ENCODE results near the gene PXYLP1. TPM values are rescaled to one million over a fixed set of nuclear protein-coding genes. Genes with fewer than 3 reads are reported as not detected.

Gene PXYLP1, protein sequence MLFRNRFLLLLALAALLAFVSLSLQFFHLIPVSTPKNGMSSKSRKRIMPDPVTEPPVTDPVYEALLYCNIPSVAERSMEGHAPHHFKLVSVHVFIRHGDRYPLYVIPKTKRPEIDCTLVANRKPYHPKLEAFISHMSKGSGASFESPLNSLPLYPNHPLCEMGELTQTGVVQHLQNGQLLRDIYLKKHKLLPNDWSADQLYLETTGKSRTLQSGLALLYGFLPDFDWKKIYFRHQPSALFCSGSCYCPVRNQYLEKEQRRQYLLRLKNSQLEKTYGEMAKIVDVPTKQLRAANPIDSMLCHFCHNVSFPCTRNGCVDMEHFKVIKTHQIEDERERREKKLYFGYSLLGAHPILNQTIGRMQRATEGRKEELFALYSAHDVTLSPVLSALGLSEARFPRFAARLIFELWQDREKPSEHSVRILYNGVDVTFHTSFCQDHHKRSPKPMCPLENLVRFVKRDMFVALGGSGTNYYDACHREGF
- 10 to 100 TPM; 18.5 to 29.7 (median 26.4) TPM for total RNA-seq

DNA sequence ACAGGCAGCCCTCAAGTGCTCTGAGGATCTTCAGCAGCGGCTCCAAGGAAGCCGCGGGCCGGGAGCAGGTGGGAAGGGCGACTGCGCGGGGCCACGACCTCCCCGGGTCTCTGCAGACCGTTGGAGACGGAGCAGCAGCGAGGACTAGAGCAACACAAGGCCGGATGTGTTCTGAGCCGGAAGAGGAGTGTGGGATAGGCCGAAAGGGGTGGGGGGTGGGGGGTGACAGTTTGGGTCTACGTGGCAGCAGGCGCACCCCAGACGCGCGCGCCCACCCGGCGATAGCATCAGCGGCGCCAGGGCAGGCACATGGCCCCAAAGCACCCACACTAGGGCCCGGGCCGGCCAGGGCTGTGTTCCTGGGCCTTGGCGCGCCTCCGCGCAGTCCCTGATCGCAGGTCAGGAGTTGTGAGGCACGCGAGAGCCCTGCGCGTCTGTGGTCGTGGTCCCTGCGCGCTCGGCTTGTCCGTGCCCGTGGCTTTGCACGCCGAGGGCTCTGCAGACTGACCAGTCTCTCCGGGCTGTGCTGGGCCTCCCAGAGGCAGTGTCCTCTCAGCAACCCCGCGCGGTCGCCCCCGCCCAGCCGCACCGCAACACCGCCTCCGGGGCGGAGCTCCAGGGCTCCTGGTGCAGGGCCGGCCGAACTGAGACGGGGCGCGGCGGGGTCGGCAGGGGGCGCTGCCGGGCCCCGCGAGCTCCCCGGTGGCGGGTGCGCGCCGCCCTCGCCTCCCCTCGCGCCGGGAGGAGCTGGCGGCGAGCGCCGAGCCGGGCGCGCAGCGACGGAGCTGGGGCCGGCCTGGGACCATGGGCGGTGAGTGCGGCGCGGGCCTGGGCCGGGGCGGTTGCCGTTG lies at the start of gene PXYLP1:
Gene PXYLP1 (plus strand): TSS at position 725 of the 851 bp plus-strand sequence. CDS start 28,351 bp downstream, outside the sequence.
- TF ChIP-seq, protein P1, sequence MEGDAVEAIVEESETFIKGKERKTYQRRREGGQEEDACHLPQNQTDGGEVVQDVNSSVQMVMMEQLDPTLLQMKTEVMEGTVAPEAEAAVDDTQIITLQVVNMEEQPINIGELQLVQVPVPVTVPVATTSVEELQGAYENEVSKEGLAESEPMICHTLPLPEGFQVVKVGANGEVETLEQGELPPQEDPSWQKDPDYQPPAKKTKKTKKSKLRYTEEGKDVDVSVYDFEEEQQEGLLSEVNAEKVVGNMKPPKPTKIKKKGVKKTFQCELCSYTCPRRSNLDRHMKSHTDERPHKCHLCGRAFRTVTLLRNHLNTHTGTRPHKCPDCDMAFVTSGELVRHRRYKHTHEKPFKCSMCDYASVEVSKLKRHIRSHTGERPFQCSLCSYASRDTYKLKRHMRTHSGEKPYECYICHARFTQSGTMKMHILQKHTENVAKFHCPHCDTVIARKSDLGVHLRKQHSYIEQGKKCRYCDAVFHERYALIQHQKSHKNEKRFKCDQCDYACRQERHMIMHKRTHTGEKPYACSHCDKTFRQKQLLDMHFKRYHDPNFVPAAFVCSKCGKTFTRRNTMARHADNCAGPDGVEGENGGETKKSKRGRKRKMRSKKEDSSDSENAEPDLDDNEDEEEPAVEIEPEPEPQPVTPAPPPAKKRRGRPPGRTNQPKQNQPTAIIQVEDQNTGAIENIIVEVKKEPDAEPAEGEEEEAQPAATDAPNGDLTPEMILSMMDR (IDR thresholded peaks at IDR 0.05), result peak; percentile 34 to 97 (median 88)
- peak; percentile 49 to 67 for TF ChIP-seq POLR2A (IDR thresholded peaks at IDR 0.05)

DNA sequence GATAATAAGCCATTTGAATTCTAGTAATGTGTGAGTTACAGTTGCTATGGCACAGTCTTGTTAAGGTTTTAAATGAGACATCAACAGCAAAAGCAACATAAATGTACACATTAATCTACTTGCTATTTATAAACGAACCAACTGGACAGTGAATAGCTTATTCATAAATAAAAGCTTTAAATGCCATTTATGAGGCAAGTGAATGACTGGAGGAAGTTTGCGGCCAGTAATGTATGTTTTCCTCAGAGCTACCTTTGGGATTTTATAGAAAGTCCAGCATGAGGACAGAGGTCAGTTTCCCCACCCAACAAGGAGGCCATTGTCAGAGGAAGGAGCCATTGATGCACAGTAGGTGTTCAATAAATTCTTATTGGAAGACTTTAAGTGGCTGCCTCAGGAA lies 48.0 kb upstream of the PXYLP1 start:
- no peaks in the 10 kb centered on the region for H3K9me3 ChIP-seq

More for the DNA sequence above, at the start of gene PXYLP1:
- peak; percentile 92 to 95 for DNase-seq
- Histone ChIP-seq H3K9me3 (no peaks in the 10 kb centered on the region), H3K36me3 (no peaks in the 10 kb centered on the region), H3K27ac (peak within 1 kb of the TSS; percentile 81 to 92), H3K4me1 (no peaks in the 10 kb centered on the region), H3K4me3 (peak within 1 kb of the TSS; percentile 68 to 77), H3K27me3 (no peaks in the 10 kb centered on the region)
- intact Hi-C loops (cut with DNase I; ENCODE audit: low total_unique reads), result loop anchor here (5.0 kb wide), 1 partner anchor 76 kb away; no protein-coding TSS in a partner anchor

DNA sequence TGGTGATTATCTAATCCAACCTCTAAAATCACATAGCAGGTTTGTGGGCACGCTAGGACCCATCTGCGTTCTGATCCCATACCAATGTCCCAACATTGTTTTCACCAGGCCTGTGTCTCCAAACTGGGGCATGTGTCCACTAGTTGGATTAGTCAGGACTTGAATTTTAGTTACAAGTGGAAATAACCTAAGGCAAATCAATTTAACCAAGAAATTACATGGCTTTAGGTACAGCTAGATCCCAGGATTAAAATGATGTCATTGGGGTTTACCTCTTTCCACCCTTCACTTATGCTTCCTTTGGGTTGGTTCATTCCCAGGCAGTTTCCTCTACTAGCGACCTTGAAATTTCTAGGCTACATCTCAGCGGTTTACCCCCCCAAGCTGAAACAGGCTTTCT lies 47.2 kb upstream of the PXYLP1 start:
- Histone ChIP-seq H3K4me3 (no peak overlapping the region), H3K36me3 (no peaks in the 10 kb centered on the region), H3K27ac (no peak overlapping the region), H3K9me3 (no peaks in the 10 kb centered on the region), H3K27me3 (no peaks in the 10 kb centered on the region), H3K4me1 (no peaks in the 10 kb centered on the region)
- intact Hi-C loops (cut with DNase I; ENCODE audit: low total_unique reads), result no loop called here
- TF ChIP-seq POLR2A (IDR thresholded peaks at IDR 0.05), result no peak
- TF ChIP-seq, protein P1 (IDR thresholded peaks at IDR 0.05), result no peak
- no peak for DNase-seq

More for the DNA sequence above, 48.0 kb upstream of the PXYLP1 start:
- Histone ChIP-seq H3K27ac (no peak overlapping the region), H3K4me3 (no peak overlapping the region), H3K4me1 (no peaks in the 10 kb centered on the region), H3K36me3 (no peaks in the 10 kb centered on the region), H3K27me3 (no peaks in the 10 kb centered on the region)
- intact Hi-C loops (cut with DNase I; ENCODE audit: low total_unique reads), result no loop called here
- TF ChIP-seq, protein P1 (IDR thresholded peaks at IDR 0.05), result no peak
- no peak for TF ChIP-seq POLR2A (IDR thresholded peaks at IDR 0.05)
- no peak for DNase-seq

DNA sequence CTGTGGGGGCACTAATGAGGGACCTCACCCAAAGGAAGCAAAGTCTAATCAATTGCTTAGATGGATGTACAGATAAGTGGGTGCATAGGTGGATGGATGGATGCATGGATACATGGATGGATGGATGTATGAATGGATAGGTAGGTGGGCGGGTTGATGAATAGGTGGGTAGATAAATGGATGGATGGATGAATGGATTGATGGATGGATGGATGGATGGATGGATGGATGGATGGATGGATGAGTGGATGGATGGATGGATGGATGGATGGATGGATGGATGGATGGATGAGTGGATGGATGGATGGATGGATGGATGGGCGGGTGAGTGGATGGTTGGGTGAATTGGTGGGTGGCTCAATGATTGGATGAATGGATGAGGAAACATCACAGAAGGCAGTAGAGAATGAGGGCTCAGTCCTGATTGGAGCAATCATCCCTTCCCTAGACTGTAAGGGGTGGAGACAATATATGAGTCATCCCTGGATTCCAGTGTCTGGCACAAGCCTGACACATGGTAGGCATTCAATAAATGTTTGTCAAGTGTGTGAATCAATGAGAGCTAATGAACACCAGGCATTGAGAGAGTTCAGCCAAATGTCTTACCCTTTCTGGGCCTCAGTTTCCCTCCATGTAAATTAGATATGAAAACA lies 40.4 kb upstream of the PXYLP1 start:
- H3K27me3 ChIP-seq, result no peaks in the 10 kb centered on the region
- no peaks in the 10 kb centered on the region for H3K4me1 ChIP-seq
- no peak for DNase-seq
- no peak overlapping the region for H3K4me3 ChIP-seq
- no peak overlapping the region for H3K27ac ChIP-seq
- TF ChIP-seq, protein P1 (IDR thresholded peaks at IDR 0.05), result no peak
- TF ChIP-seq POLR2A (IDR thresholded peaks at IDR 0.05), result no peak
- no peaks in the 10 kb centered on the region for H3K9me3 ChIP-seq
- intact Hi-C loops (cut with DNase I; ENCODE audit: low total_unique reads), result loop anchor here (5.0 to 10.0 kb wide), 2 partner anchors 186 to 289 kb away; no protein-coding TSS in a partner anchor
- H3K36me3 ChIP-seq, result no peaks in the 10 kb centered on the region

Data from uterus (tissue), 4 donors.